ENCODE data around the gene ZNF672.

DNA sequence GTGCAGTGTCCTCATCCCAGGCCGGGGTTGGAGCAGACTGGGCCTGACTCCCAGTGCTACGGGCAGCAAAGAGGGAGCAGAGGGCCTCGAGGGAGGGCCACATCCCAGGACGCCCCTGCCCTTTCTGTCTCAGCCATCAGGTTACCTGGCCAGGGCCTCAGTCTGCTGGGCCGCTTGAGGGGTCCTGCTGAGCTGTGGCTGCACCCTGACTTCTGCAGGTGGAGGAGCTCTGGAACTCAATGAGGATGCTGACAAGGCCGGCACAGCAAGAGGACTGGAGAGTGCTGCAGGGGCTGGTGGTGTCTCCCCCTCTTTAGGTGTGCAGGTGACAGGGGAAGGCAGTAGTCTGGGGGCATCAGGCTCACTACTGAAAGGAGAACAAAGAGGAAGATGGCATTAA, 17.6 kb downstream of the ZNF672 start:
- TF ChIP-seq CTCF (IDR thresholded peaks at IDR 0.05) (no peak), POLR2A (IDR thresholded peaks at IDR 0.05) (no peak)

All from testis (tissue), 2 donors.